Subcutaneous abdominal adipose tissue (tissue), 5 donors: ENCODE data around the gene HSPA12A.

ENCODE experiments used
- H3K27ac ChIP-seq: one replicate; pipeline ENCODE4 v1.7.0; 2013; ENCODE audit warnings: low read depth, mild to moderate bottlenecking, inconsistent platforms, low read length, moderate library complexity
- H3K27me3 ChIP-seq, 5 donors: one replicate each; pipeline ENCODE4 v1.7.0; 2013; ENCODE audit warnings: low read length in 5 of 5, inconsistent platforms in 1 of 5; ENCODE audit not compliant: control insufficient read depth in 5 of 5, insufficient read depth in 4 of 5
- H3K36me3 ChIP-seq, 5 donors: one replicate each; pipeline ENCODE4 v1.7.0; 2013; ENCODE audit warnings: low read length in 5 of 5; ENCODE audit not compliant: control insufficient read depth in 5 of 5, insufficient read depth in 5 of 5
- H3K4me1 ChIP-seq, 5 donors: one replicate each; pipeline ENCODE4 v1.7.0; 2013; ENCODE audit warnings: low read length in 5 of 5, mild to moderate bottlenecking in 3 of 5, moderate library complexity in 1 of 5; ENCODE audit not compliant: control insufficient read depth in 5 of 5, insufficient read depth in 5 of 5
- H3K4me3 ChIP-seq, 5 donors: one replicate each; pipeline ENCODE4 v1.7.0; 2013; ENCODE audit warnings: low read length in 5 of 5, low read depth in 1 of 5
- H3K9ac ChIP-seq, 5 donors: one replicate each; pipeline ENCODE4 v1.7.0; 2013; ENCODE audit warnings: low read length in 5 of 5, mild to moderate bottlenecking in 4 of 5, moderate library complexity in 3 of 5
- H3K9me3 ChIP-seq, 5 donors: one replicate each; pipeline ENCODE4 v1.7.0; 2013; ENCODE audit warnings: low read length in 5 of 5; ENCODE audit not compliant: control insufficient read depth in 5 of 5
- donor health status: healthy.
- donor health status: healthy.
- donor health status: healthy.
- donor health status: healthy.
- donor health status: healthy.

Gene HSPA12A

GRCh38 chr10:116630020-116630419 is 112.3 kb downstream of the HSPA12A start:
- Histone ChIP-seq H3K27ac (no peak overlapping the region), H3K4me3 (no peak overlapping the region), H3K9me3 (no peaks in the 10 kb centered on the region), H3K9ac (no peak overlapping the region), H3K36me3 (no peaks in the 10 kb centered on the region), H3K4me1 (peaks cover 0 to 6% (median 5%) of the 10 kb centered on the region in 5 donors), H3K27me3 (peaks cover 17 to 25% (median 19%) of the 10 kb centered on the region in 5 donors)

DNA sequence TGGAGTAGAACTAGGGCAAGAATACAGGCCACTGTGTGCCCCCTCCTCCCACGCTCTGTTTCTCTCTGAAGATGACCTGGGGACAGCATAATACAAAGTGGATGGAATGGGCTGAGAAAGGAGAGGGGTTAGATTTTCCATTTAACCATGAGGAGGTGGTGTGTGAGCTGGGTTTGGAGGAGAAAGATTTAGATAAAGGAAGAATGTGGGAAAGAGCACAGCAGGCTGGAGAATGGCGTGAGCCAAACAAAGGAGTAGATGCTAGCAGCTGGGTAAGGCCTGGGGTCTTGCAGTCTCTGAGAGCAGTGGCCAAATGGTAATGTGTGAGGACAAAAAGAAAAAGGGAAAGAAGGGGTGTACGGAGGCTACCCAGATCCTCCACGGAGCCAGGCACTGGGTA is 113.0 kb downstream of the HSPA12A start:
- peaks cover 0 to 6% (median 5%) of the 10 kb centered on the region in 5 donors for H3K4me1 ChIP-seq
- H3K27ac ChIP-seq, result no peak overlapping the region
- H3K9me3 ChIP-seq, result no peaks in the 10 kb centered on the region
- no peak overlapping the region for H3K9ac ChIP-seq
- H3K36me3 ChIP-seq, result no peaks in the 10 kb centered on the region
- H3K4me3 ChIP-seq, result no peak overlapping the region
- H3K27me3 ChIP-seq, result peaks cover 19 to 25% (median 22%) of the 10 kb centered on the region in 5 donors

- Histone ChIP-seq H3K9ac (no peak overlapping the region), H3K27me3 (peaks cover 19 to 26% (median 24%) of the 10 kb centered on the region in 5 donors), H3K4me1 (peaks cover 0 to 6% (median 5%) of the 10 kb centered on the region in 5 donors), H3K9me3 (no peaks in the 10 kb centered on the region), H3K36me3 (no peaks in the 10 kb centered on the region), H3K27ac (no peak overlapping the region), H3K4me3 (peak overlapping the region in 1 of 5 donors; percentile 45)
Measured at GRCh38 chr10:116627386-116627933, 114.9 kb downstream of the HSPA12A start.

- H3K36me3 ChIP-seq, result no peaks in the 10 kb centered on the region
- peaks cover 19 to 26% (median 24%) of the 10 kb centered on the region in 5 donors for H3K27me3 ChIP-seq
- H3K9me3 ChIP-seq, result no peaks in the 10 kb centered on the region
- H3K4me3 ChIP-seq, result no peak overlapping the region
- no peak overlapping the region for H3K9ac ChIP-seq
- H3K4me1 ChIP-seq, result peaks cover 0 to 6% (median 5%) of the 10 kb centered on the region in 5 donors
- no peak overlapping the region for H3K27ac ChIP-seq
Measured at GRCh38 chr10:116626815-116627214, 115.6 kb downstream of the HSPA12A start.

GRCh38 chr10:116625845-116626244 is 116.5 kb downstream of the HSPA12A start:
- Histone ChIP-seq H3K4me3 (no peak overlapping the region), H3K9ac (no peak overlapping the region), H3K9me3 (no peaks in the 10 kb centered on the region), H3K27me3 (peaks cover 19 to 28% (median 24%) of the 10 kb centered on the region in 5 donors), H3K36me3 (no peaks in the 10 kb centered on the region), H3K27ac (no peak overlapping the region), H3K4me1 (peaks cover 0 to 6% (median 5%) of the 10 kb centered on the region in 5 donors)

GRCh38 chr10:116621934-116622655 is 120.3 kb downstream of the HSPA12A start:
- Histone ChIP-seq H3K27ac (no peak overlapping the region), H3K27me3 (peaks cover 14 to 22% (median 17%) of the 10 kb centered on the region in 5 donors), H3K4me1 (peaks cover 0 to under 1% (median 0%) of the 10 kb centered on the region in 5 donors), H3K9me3 (no peaks in the 10 kb centered on the region), H3K36me3 (no peaks in the 10 kb centered on the region), H3K4me3 (no peak overlapping the region), H3K9ac (no peak overlapping the region)

DNA sequence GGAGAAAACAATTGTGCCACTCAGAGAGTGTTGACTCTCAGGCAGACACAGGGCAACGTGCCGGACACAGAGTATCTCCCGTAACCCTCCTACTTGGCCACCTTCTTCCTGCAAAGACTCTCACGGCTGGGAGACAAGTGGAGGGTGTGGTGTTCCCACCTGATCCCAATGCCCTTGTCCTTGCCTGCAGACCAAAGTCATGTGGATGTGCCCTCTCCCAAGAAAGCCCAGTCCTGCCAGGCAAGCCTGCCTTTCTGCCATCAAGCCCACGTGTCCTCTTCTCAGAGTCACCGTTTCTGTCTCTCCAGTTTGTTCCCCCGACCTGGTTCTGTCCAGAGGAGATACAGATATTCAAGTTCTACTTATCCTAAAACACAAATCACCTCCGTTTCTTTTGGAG is 120.9 kb downstream of the HSPA12A start:
- no peak overlapping the region for H3K4me3 ChIP-seq
- no peaks in the 10 kb centered on the region for H3K36me3 ChIP-seq
- H3K27me3 ChIP-seq, result peaks cover 7 to 16% (median 11%) of the 10 kb centered on the region in 5 donors
- H3K4me1 ChIP-seq, result no peaks in the 10 kb centered on the region
- H3K27ac ChIP-seq, result no peak overlapping the region
- no peak overlapping the region for H3K9ac ChIP-seq
- H3K9me3 ChIP-seq, result no peaks in the 10 kb centered on the region
